BLaER1 (cell line): ENCODE results near the gene KCNK18.
"Not testable (repeated sequence)": the region's sequence is repeated elsewhere in the genome, so short reads cannot be mapped to it uniquely, and the experiment has no call there.

ENCODE experiments used
- H3K27ac ChIP-seq: shearing (Covaris generic); formaldehyde crosslinking; 2 replicates; pipeline ENCODE4 v1.8.1; 2022
- H3K27me3 ChIP-seq: shearing (Covaris generic); formaldehyde crosslinking; 2 replicates; pipeline ENCODE4 v1.8.1; 2022
- H3K36me3 ChIP-seq: shearing (Covaris generic); formaldehyde crosslinking; 2 replicates; pipeline ENCODE4 v1.8.1; 2022
- H3K4me1 ChIP-seq: shearing (Covaris generic); formaldehyde crosslinking; 2 replicates; pipeline ENCODE4 v1.8.1; 2022
- H3K4me2 ChIP-seq: shearing (Covaris generic); formaldehyde crosslinking; 2 replicates; pipeline ENCODE4 v1.8.1; 2022
- H3K4me3 ChIP-seq: shearing (Covaris generic); formaldehyde crosslinking; 2 replicates; pipeline ENCODE4 v1.8.1; 2022
- H3K9ac ChIP-seq: shearing (Covaris generic); formaldehyde crosslinking; 2 replicates; pipeline ENCODE4 v1.8.1; 2022
- H3K9me3 ChIP-seq: shearing (Covaris generic); formaldehyde crosslinking; 2 replicates; pipeline ENCODE4 v1.8.1; 2022
- H4K20me1 ChIP-seq: shearing (Covaris generic); formaldehyde crosslinking; 2 replicates; pipeline ENCODE4 v1.8.1; 2022
- Cebpa-rat ChIP-seq: shearing (Covaris generic); IDR thresholded peaks from 2 replicates; pipeline ENCODE4 v1.8.1; 2022

The KCNK18 gene

DNA sequence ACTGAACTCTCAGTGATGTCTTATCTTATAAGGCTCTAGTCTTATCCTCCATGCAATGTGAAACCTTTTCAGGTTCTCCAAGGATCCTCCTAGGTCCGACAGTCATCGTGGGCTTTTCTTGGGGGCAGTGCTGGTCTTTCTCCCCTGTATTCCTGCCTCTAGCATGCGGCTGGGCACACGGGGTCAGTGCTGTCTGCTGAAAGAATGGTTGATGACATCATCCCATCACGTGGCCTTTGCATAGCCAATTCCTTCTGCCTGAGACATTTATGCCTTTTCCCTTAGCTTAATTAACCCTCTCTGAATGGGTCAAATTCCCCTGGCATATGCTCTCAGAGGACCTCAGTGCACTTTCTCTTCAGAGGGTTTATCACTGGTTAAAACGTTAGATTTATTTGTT, 27.0 kb upstream of the KCNK18 start:
- TF ChIP-seq Cebpa-rat, result no peak
- no peak overlapping the region for H3K4me3 ChIP-seq
- H3K9ac ChIP-seq, result no peak overlapping the region
- H3K27ac ChIP-seq, result no peak overlapping the region
- no peaks in the 10 kb centered on the region for H3K36me3 ChIP-seq
- H4K20me1 ChIP-seq, result peaks cover 20% of the 10 kb centered on the region
- no peak overlapping the region for H3K4me2 ChIP-seq
- 0 out of 2 replicates have a peak, but pooled peaks cover 5% of the 10 kb centered on the region for H3K9me3 ChIP-seq
- H3K27me3 ChIP-seq, result peaks cover 54% of the 10 kb centered on the region
- H3K4me1 ChIP-seq, result peaks cover 23% of the 10 kb centered on the region

DNA sequence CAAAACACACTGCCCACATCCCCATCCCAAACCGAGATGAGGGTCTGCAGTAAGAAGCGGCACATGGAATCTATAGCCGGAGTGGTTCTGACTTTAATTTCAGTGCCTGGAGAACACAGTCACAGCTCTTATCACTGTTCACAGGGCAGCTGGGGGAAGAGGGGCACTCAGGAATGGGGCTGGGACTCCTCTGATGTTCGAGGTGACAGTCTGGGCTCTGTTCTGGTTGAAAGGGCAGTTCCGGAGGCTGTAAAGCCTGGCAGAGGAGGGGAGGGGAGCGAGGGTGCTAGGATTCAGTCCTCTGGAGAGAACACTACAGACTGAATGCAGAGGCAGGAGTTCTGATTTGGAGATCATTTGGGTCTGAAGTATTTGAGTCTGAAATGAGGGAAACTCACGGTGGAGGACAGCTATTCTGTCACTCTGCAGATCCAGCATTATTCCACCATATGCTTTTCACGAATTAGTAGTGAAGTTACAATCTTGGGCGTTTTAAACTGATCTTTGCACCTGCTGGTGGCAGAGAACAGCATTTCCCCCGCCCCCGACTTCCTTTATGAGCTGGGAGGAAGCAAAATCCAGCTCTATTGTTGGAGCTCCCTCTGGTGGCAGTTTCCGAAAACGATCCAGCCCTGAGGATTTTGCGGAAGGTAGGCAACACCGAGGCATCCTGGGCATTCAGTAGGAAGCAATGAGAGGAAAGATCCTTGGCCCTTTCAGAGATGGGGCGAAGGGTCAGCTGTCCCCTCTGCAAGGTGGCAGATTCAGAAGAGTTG, 22.7 kb upstream of the KCNK18 start:
- Histone ChIP-seq H4K20me1 (no peaks in the 10 kb centered on the region), H3K27ac (peak overlapping the region; percentile 44), H3K9ac (peak overlapping the region; percentile 67), H3K36me3 (no peaks in the 10 kb centered on the region), H3K4me3 (peak overlapping the region; percentile 72), H3K4me1 (peaks cover 13% of the 10 kb centered on the region), H3K4me2 (peak overlapping the region; percentile 96), H3K27me3 (peaks cover 11% of the 10 kb centered on the region), H3K9me3 (no peaks in the 10 kb centered on the region)
- no peak for TF ChIP-seq Cebpa-rat

DNA sequence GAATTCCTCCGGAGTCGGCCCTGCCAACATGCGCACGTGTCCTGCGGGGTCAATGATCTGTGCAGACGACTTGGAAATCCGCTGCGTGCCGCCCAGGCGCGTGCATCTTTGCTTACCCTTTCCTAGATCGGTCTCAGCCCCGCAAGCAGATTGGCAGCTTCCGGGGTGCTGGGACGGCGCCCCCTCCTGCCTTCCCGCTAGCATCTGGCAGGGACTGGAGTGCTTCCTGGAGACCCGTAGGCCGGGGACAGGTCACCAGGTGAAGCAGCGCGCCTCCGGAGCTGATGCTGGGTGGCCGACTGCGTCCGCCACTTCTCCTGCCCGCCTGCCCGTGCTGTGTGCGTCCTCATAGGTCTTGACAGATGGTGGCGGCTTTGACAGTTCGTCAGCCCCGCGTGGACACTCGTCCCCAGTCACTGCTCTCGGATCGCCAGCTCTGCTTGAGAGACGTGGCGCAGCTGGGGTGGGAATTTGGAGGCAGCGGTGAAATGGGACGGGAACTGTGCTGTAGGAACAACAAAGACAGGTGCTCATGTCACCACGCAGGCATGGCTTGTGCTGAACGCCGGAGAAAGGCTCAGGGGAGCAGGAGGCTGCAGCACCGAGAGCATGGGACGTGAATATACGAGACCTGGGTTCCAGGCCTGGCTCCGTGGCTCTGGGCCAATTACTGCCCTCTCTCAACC, 21.9 kb upstream of the KCNK18 start:
- TF ChIP-seq Cebpa-rat, result no peak
- Histone ChIP-seq H3K27ac (peak overlapping the region; percentile 43; the same call in 1 of the 2 replicates), H3K4me1 (peaks cover 13% of the 10 kb centered on the region), H3K4me2 (peak overlapping the region; percentile 96), H3K36me3 (no peaks in the 10 kb centered on the region), H3K4me3 (peak overlapping the region; percentile 72), H3K27me3 (peaks cover 3% of the 10 kb centered on the region; the same call in 1 of the 2 replicates), H3K9ac (peak overlapping the region; percentile 67), H4K20me1 (no peaks in the 10 kb centered on the region), H3K9me3 (no peaks in the 10 kb centered on the region)

DNA sequence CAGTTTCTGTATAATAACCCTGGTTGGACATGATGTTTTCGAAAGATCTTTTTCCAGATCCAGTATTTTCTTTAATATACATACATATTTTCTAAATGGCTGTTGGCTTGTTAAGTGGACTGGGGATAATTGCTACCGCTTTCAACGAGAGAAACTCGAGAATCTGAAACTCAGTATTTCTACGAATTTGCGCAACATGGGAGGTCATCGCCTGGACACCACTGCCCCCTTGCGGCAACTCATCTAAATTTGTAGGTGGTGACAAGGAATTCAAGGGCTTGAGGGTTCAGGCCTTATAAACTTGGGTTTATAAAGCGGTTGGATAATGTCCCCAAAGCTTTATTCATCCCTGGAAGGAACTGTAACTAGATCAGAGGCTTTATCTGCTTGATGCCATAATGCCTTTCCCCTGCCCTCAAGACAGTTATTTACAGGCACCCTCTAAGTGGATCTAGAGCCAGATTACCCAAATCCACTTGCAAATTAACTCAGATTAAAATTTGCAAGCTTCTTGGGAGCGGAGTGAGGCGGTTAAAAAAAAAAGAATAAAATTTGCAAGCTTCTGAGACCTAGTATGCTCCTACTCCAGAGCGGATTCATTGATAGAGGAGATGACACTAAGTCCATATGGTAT, 21.3 kb upstream of the KCNK18 start:
- H3K4me3 ChIP-seq, result peak overlapping the region; percentile 72
- H4K20me1 ChIP-seq, result no peaks in the 10 kb centered on the region
- H3K9ac ChIP-seq, result peak overlapping the region; percentile 67; the same call in 1 of the 2 replicates
- H3K27ac ChIP-seq, result no peak overlapping the region
- H3K4me1 ChIP-seq, result peaks cover 13% of the 10 kb centered on the region
- TF ChIP-seq Cebpa-rat, result peak; percentile 93
- no peaks in the 10 kb centered on the region for H3K9me3 ChIP-seq
- no peaks in the 10 kb centered on the region for H3K27me3 ChIP-seq
- H3K36me3 ChIP-seq, result no peaks in the 10 kb centered on the region
- peak overlapping the region; percentile 96 for H3K4me2 ChIP-seq

DNA sequence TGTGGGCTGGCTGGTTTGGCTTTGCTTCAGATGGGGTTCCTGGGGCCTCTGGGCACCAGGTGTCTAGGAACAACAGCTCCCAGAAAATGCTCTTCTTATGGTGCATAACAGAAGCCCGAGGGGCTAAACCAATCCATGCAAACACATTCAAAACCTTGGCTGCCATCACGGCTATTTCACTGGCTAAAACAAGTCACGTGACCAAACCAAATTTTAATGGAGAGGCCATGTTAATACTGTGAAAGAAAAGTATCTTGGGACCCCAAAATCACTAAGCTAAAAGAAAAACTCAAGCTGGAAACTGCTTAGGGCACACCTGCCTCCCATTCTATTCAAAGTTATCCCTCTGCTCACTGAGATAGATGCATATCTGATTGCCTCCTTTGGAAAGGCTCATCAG, 19.1 kb upstream of the KCNK18 start:
- H3K36me3 ChIP-seq, result no peaks in the 10 kb centered on the region
- no peak for TF ChIP-seq Cebpa-rat
- no peaks in the 10 kb centered on the region for H4K20me1 ChIP-seq
- no peaks in the 10 kb centered on the region for H3K27me3 ChIP-seq
- peaks cover 13% of the 10 kb centered on the region for H3K4me1 ChIP-seq
- H3K9ac ChIP-seq, result no peak overlapping the region
- H3K27ac ChIP-seq, result no peak overlapping the region
- H3K9me3 ChIP-seq, result no peaks in the 10 kb centered on the region
- H3K4me2 ChIP-seq, result no peak overlapping the region
- H3K4me3 ChIP-seq, result no peak overlapping the region

DNA sequence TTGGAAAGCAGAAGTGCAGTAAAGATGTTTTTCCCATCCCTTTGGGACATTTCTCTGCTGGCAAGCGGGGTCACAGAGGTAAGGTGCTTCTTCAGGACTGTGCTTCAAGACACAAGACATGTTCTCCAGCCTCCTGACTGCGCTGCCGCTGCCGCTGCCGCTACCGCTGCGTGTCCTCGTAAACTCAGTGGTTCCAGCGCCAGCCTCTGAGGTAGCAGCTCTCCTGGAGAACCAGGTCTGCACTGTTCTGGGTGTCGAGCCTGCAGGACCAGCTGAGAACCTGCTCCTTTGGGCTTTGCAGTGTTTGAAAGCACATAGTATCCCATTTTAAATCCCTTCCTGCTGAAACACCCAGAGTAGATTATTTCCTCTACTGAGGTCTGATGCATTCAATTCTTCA, 13.0 kb upstream of the KCNK18 start:
- no peak for TF ChIP-seq Cebpa-rat
- Histone ChIP-seq H3K4me1 (peaks cover 7% of the 10 kb centered on the region; the same call in 1 of the 2 replicates), H3K4me3 (no peak overlapping the region), H3K4me2 (no peak overlapping the region), H3K27ac (no peak overlapping the region), H3K9ac (no peak overlapping the region), H3K27me3 (no peaks in the 10 kb centered on the region), H4K20me1 (no peaks in the 10 kb centered on the region), H3K36me3 (no peaks in the 10 kb centered on the region), H3K9me3 (peaks cover 9% of the 10 kb centered on the region)

DNA sequence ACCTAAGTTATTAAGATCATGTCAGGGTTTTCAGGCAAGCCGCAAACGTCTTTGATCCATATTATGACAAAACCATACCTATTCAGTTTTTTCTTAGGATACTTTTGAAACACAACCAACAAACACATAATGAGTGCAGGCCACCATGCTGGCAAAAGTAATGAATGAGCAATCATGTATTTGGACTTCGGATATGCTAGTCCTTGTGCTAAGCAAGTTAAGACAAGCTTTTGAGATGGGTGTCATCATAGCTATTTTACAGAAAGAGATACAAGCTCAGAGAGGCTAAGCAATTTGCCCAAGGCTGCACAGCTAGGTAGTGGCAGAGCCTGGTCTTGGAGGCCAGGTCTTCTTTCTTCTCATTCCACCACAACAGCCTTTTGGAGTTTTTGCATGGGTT, 12.5 kb upstream of the KCNK18 start:
- H3K27me3 ChIP-seq, result no peaks in the 10 kb centered on the region
- H3K4me1 ChIP-seq, result peaks cover 7% of the 10 kb centered on the region; the same call in 1 of the 2 replicates
- no peaks in the 10 kb centered on the region for H4K20me1 ChIP-seq
- H3K36me3 ChIP-seq, result no peaks in the 10 kb centered on the region
- H3K9ac ChIP-seq, result no peak overlapping the region
- no peak overlapping the region for H3K4me3 ChIP-seq
- peaks cover 15% of the 10 kb centered on the region for H3K9me3 ChIP-seq
- no peak overlapping the region for H3K27ac ChIP-seq
- TF ChIP-seq Cebpa-rat, result no peak
- H3K4me2 ChIP-seq, result no peak overlapping the region

DNA sequence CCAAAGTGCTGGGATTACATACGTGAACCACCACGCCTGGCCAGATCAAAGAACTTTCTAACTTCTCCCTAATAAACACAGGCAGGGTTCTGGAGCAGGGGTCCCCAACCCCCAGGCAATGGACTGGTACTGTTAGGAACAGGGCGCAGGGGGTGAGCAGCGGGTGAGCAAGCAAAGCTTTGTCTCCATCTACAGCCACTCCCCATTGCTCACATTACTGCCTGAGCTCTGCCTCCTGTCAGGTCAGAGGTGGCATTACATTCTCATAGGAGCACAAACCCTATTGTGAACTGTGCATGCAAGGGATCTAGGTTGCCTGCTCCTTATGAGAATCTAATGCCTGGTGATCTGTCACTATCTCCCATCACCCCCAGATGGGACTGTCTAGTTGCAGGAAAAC, 11.5 kb upstream of the KCNK18 start:
- H3K36me3 ChIP-seq, H3K9ac ChIP-seq, H3K4me2 ChIP-seq, H3K4me3 ChIP-seq, H4K20me1 ChIP-seq, H3K4me1 ChIP-seq, H3K27ac ChIP-seq, H3K27me3 ChIP-seq: not testable (repeated sequence)
- peaks cover 17% of the 10 kb centered on the region for H3K9me3 ChIP-seq

DNA sequence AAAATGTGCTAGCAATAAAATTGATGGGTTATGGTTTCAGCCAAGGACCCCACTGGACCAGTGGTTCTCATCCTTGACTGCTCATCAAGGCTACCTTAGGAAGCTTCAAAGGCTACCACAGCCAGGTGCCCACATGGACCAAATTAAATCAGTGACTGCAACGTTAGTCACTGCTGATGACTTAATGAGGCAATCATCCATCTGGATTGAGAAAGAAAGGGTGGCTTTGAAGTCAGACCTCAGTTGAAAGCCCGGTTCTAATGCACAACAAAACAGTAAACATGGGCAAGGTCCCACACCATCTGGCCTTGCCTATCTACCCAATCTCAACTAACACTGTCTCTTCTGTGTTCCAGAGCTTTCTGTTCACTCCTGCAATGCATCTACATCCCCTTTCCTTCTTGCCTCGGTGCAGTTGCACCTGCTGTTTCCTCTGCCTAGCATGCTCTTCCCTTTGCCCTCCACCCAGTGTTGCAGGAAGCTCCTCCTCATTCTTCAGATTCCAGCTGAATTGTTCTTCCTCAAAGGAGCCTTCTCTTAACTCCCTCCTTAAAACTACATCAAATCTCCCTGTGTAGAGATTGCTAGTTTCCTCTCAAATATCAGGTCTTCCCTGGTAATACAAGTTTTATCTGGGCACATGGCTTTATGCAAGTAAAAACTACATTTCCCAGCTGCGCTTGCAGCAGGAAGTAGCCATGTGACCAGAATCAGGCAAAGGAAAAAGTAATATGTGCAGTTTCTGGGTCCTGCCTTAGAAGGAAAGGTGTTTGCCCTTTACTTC, 10.3 kb upstream of the KCNK18 start:
- H4K20me1 ChIP-seq, result no peaks in the 10 kb centered on the region
- peaks cover 17% of the 10 kb centered on the region for H3K9me3 ChIP-seq
- no peak overlapping the region for H3K27ac ChIP-seq
- peaks cover 7% of the 10 kb centered on the region; the same call in 1 of the 2 replicates for H3K4me1 ChIP-seq
- H3K4me2 ChIP-seq, result no peak overlapping the region
- no peak for TF ChIP-seq Cebpa-rat
- no peak overlapping the region for H3K9ac ChIP-seq
- no peaks in the 10 kb centered on the region for H3K27me3 ChIP-seq
- H3K36me3 ChIP-seq, result no peaks in the 10 kb centered on the region
- H3K4me3 ChIP-seq, result no peak overlapping the region
